Stomach (tissue), 9 donors: ENCODE data around the gene PURB. TPM values are rescaled to one million over a fixed set of nuclear protein-coding genes. Genes with fewer than 3 reads are reported as not detected.

Experiments
- DNase-seq, 2 donors: peaks; one replicate each; pipeline versions ENCODE4 v3.0.0 to v3.0.0-alpha.2; 2013 to 2019
- H3K27ac ChIP-seq, 5 donors: fragments of 200-600 bp in 4 of 5; sonication (generic) in 4 of 5; one replicate each; pipeline ENCODE4 v1.5.1; 2013 to 2019; ENCODE audit warnings: mild to moderate bottlenecking in 1 of 5, moderate library complexity in 1 of 5
- H3K27me3 ChIP-seq, 3 donors: fragments of 200-600 bp; sonication (generic); one replicate each; pipeline ENCODE4 v1.5.1; 2017 to 2019; ENCODE audit warnings: mixed run types in 1 of 3
- H3K36me3 ChIP-seq, 4 donors: fragments of 200-600 bp; sonication (generic); 1 replicate in 3 of 4; 2 replicates in 1 of 4; pipeline ENCODE4 v1.5.1; 2016 to 2019
- H3K4me1 ChIP-seq, 4 donors: fragments of 200-600 bp; sonication (generic); one replicate each; pipeline ENCODE4 v1.5.1; 2016 to 2019
- H3K4me3 ChIP-seq, 4 donors: fragments of 200-600 bp; sonication (generic) in 3 of 4; one replicate each; pipeline ENCODE4 v1.5.1; 2016 to 2019; ENCODE audit warnings: mild to moderate bottlenecking in 1 of 4
- H3K9me3 ChIP-seq, 4 donors: fragments of 200-600 bp; sonication (generic); one replicate each; pipeline ENCODE4 v1.5.1; 2016 to 2019
- EP300 ChIP-seq: sonication (generic); formaldehyde crosslinking; IDR thresholded peaks from one replicate; pipeline ENCODE4 v1.6.1; 2017; ENCODE audit warnings: antibody characterized with exemption
- POLR2A ChIP-seq, 4 donors: fragments of 450-650 bp; IDR thresholded peaks; one replicate each; pipeline ENCODE4 v1.6.1; 2016; ENCODE audit warnings: antibody characterized with exemption in 4 of 4, control low read depth in 2 of 4, mild to moderate bottlenecking in 1 of 4, moderate library complexity in 1 of 4
- POLR2AphosphoS5 ChIP-seq, 3 donors: sonication (generic); formaldehyde crosslinking; IDR thresholded peaks; one replicate each; pipeline ENCODE4 v1.6.1; 2016; ENCODE audit warnings: antibody characterized with exemption in 3 of 3
- WGBS, 5 donors: extraction: QIAGEN DNeasy Blood & Tissue Kit in 3 of 5; methylation state at CpG; one replicate each; pipeline versions ENCODE4 v1.1.5 to v1.1.7; 2013 to 2018; 5-methylcytosine and 5-hydroxymethylcytosine counted together
- intact Hi-C: fragments of 100-400 bp; cut with DNase I; formaldehyde crosslinking; loops from one replicate; pipeline ENCODE4 v1.15.1; 2023; ENCODE audit warnings: low total_unique reads
- polyA plus RNA-seq, 3 donors: library from polyadenylated mRNA; stranded (reverse); fragments of 200-250 nt; gene quantifications; one replicate each; pipeline ENCODE4 v1.2.3, GENCODE V29; 2013
- total RNA-seq, 5 donors: library from RNA; depleted of rRNA; stranded (reverse); fragments of >200 nt; gene quantifications; one replicate each; pipeline versions ENCODE4 v1.1.0 to v1.2.3, GENCODE V29; 2014 to 2016
- TF ChIP-seq, protein P1 (sequence below), 7 experiments: fragments of 450-650 bp in 4 of 7; fragments of 200-600 bp in 3 of 7; sonication (generic) in 3 of 7; IDR thresholded peaks; one replicate each; pipeline ENCODE4 v1.5.1; 2016 to 2019; ENCODE audit warnings: antibody characterized with exemption in 7 of 7, control low read depth in 2 of 7, mild to moderate bottlenecking in 1 of 7
- donor health status: healthy with polysubstance abuse.
- donor health status: Bipolar disorder and iron deficiency.
- donor health status: healthy.

PURB gene
- total and polyA plus RNA-seq, 8 donors, result 4.7 to 58.7 (median 13.0) TPM

DNA sequence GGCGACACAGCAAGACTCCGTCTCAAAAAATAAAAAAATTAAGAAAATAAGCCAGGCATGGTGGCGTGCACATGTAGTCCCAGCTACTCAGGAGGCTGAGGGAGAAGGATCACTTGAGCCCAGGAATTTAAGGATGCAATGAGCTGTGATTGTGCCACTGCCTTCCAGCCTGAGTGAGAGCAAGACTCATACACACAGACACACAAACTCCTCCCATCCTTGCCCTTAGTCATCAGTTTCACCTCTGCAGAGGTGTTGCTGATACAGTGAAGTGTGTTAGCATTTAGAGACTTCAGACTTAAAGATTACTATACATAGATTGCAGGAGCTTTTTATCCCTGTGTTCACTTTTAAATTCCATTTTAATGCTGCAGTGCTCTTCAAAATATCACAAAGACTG is 31.9 kb downstream of the PURB start:
- no peaks in the 10 kb centered on the region for H3K36me3 ChIP-seq
- TF ChIP-seq, protein P1, sequence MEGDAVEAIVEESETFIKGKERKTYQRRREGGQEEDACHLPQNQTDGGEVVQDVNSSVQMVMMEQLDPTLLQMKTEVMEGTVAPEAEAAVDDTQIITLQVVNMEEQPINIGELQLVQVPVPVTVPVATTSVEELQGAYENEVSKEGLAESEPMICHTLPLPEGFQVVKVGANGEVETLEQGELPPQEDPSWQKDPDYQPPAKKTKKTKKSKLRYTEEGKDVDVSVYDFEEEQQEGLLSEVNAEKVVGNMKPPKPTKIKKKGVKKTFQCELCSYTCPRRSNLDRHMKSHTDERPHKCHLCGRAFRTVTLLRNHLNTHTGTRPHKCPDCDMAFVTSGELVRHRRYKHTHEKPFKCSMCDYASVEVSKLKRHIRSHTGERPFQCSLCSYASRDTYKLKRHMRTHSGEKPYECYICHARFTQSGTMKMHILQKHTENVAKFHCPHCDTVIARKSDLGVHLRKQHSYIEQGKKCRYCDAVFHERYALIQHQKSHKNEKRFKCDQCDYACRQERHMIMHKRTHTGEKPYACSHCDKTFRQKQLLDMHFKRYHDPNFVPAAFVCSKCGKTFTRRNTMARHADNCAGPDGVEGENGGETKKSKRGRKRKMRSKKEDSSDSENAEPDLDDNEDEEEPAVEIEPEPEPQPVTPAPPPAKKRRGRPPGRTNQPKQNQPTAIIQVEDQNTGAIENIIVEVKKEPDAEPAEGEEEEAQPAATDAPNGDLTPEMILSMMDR (IDR thresholded peaks at IDR 0.05), result no peak
- TF ChIP-seq POLR2AphosphoS5 (IDR thresholded peaks at IDR 0.05), result no peak
- no peak for TF ChIP-seq POLR2A (IDR thresholded peaks at IDR 0.05)
- no peak for TF ChIP-seq EP300
- H3K27me3 ChIP-seq, result no peaks in the 10 kb centered on the region
- WGBS, 5 donors, result 82 to 90% (median 88%) methylated on average over 3 of the region's 3 CpGs
- H3K27ac ChIP-seq, result no peak overlapping the region
- H3K4me3 ChIP-seq, result no peak overlapping the region
- intact Hi-C loops, result loop anchor here (10.0 kb wide), 2 partner anchors 259 to 281 kb away; no protein-coding TSS in a partner anchor
- H3K4me1 ChIP-seq, result peaks cover 0 to 17% (median 10%) of the 10 kb centered on the region in 4 donors
- DNase-seq, result no peak
- no peaks in the 10 kb centered on the region for H3K9me3 ChIP-seq

DNA sequence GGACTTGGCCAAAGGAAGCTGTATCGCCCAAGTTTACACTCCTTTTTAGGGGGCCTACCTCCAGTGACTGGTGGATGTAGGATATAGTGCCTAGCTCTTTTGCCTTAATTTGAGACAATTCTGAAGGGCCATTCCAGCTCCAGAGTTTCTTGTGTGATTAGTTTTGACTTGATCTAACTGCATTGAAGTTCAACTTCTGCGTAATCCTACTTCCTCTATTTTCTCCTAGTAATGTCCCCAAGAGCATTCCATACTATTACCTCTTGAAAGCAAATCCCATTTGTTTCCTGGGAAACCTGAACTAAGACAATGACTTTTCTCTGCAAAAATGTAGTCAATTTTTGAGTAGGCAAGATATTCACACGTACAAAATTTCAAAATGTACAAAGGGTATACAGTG is 32.7 kb downstream of the PURB start:
- DNase-seq, result no peak
- 82 to 89% (median 86%) methylated on average over 3 of the region's 3 CpGs for WGBS, 5 donors
- Histone ChIP-seq H3K36me3 (no peaks in the 10 kb centered on the region), H3K9me3 (no peaks in the 10 kb centered on the region), H3K27me3 (no peaks in the 10 kb centered on the region), H3K4me1 (peaks cover 0 to 17% (median 10%) of the 10 kb centered on the region in 4 donors), H3K27ac (no peak overlapping the region), H3K4me3 (no peak overlapping the region)
- TF ChIP-seq, protein P1 (IDR thresholded peaks at IDR 0.05), result no peak
- TF ChIP-seq POLR2AphosphoS5 (IDR thresholded peaks at IDR 0.05), result no peak
- TF ChIP-seq POLR2A (IDR thresholded peaks at IDR 0.05), result no peak
- TF ChIP-seq EP300, result no peak
- intact Hi-C loops, result loop anchor here (10.0 kb wide), 2 partner anchors 258 to 282 kb away; no protein-coding TSS in a partner anchor

DNA sequence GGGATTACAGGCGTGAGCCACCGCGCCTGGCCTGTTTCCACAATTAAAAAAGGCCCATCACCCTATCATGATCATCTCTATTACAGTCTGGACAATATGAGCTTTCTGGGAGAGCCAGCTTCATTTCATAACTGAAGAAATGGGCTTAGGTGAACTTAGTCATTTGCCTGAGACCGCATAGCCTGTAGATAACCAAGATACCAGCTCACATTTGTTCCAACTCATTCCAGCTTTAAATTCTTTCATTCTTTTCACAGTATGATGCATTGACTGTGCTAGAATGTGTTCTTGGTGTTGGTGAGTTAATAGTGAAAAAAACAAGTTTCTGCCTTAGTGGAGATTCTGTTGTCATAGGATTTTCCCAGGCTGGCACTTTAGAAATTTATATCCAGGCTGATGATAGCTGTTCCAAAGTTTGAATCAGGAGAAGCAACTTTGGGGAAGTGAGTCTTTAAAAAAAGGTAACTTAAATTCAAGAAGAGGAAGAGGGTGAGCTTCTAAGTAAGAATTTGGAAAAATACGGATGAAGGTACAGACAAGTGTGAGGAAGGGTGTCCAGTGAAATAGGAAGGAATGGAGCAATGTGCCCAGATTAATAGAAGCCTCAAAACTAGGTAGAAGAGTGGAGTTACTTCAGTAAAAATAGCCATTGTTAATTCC is 35.3 kb downstream of the PURB start:
- TF ChIP-seq POLR2AphosphoS5 (IDR thresholded peaks at IDR 0.05), result no peak
- TF ChIP-seq, protein P1 (IDR thresholded peaks at IDR 0.05), result peak in 1 of 7 experiments; percentile 3
- no peak for DNase-seq
- intact Hi-C loops, result loop anchor here (10.0 kb wide), 2 partner anchors 255 to 285 kb away; no protein-coding TSS in a partner anchor
- Histone ChIP-seq H3K4me3 (no peak overlapping the region), H3K4me1 (peaks cover 8 to 30% (median 22%) of the 10 kb centered on the region in 4 donors), H3K9me3 (no peaks in the 10 kb centered on the region), H3K27ac (no peak overlapping the region), H3K27me3 (no peaks in the 10 kb centered on the region), H3K36me3 (no peaks in the 10 kb centered on the region)
- 74 to 84% (median 80%) methylated on average over 5 of the region's 5 CpGs for WGBS, 5 donors

DNA sequence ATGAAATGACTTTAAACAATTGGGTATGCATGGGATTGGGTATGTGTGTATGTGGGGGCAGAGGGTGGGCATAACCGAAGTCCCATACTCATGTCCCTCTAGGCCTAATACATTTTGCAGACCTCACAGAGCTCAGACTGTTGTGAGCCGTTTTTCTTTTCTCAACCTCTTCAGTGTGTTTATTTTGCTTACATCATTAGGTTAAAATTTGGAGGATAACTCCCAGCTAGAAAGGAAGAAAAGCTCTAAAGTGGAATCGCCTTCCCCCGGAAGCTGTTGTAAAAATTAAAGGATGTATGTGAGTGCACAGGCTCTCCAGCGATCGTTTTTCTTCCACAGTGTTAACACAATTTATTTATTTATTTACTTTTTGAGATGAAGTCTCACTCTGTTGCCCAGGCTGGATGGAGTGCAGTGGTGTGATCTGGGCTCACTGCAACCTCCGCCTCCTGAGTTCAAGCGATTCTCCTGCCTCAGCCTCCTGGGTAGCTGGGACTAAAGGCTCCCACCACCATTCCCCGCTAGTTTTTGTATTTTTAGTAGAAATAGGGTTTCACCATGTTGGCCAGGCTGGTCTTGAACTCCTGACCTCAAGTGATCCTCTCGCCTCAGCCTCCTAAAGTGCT is 36.0 kb downstream of the PURB start:
- peak overlapping the region in 2 of 5 donors; percentile 94 to 96 for H3K27ac ChIP-seq
- 71 to 77% (median 74%) methylated on average over 10 of the region's 10 CpGs for WGBS, 5 donors
- peak overlapping the region in 2 of 4 donors; percentile 54 to 60 for H3K4me3 ChIP-seq
- intact Hi-C loops, result no loop called here
- H3K27me3 ChIP-seq, result no peaks in the 10 kb centered on the region
- H3K4me1 ChIP-seq, result peaks cover 8 to 36% (median 25%) of the 10 kb centered on the region in 4 donors
- H3K9me3 ChIP-seq, result no peaks in the 10 kb centered on the region
- no peaks in the 10 kb centered on the region for H3K36me3 ChIP-seq
- TF ChIP-seq POLR2AphosphoS5 (IDR thresholded peaks at IDR 0.05) (no peak), EP300 (no peak), POLR2A (IDR thresholded peaks at IDR 0.05) (no peak)
- TF ChIP-seq, protein P1 (IDR thresholded peaks at IDR 0.05), result no peak
- DNase-seq, result peak in 1 of 2 donors; percentile 10
